Dendritic cell treated with granulocyte-macrophage colony-stimulating factor and Interleukin-4, amounts not matched to agents 40 ng/mL and 50 ng/mL, for 4 days (primary cell): ENCODE measurements around the gene DPH2.

Experiments used
- H3K27ac Mint-ChIP-seq: one replicate; pipeline ENCODE4 v1.8.0; 2022; ENCODE audit warnings: mild to moderate bottlenecking, mixed read lengths
- H3K27me3 Mint-ChIP-seq: one replicate; pipeline ENCODE4 v1.8.0; 2022; ENCODE audit warnings: mild to moderate bottlenecking, mixed read lengths
- H3K36me3 Mint-ChIP-seq: one replicate; pipeline ENCODE4 v1.8.0; 2022; ENCODE audit warnings: low read depth, mixed read lengths
- H3K4me1 Mint-ChIP-seq: one replicate; pipeline ENCODE4 v1.8.0; 2022; ENCODE audit warnings: low read depth, mixed read lengths
- H3K4me3 Mint-ChIP-seq: one replicate; pipeline ENCODE4 v1.8.0; 2022; ENCODE audit warnings: mild to moderate bottlenecking, moderate library complexity, mixed read lengths
- H3K9me3 Mint-ChIP-seq: one replicate; pipeline ENCODE4 v1.8.0; 2022; ENCODE audit warnings: mixed read lengths
- intact Hi-C: fragments of 100-400 bp; cut with micrococcal nuclease; formaldehyde crosslinking; loops from one replicate; pipeline ENCODE4 v1.15.0; 2022

The DPH2 gene

GRCh38 chr1:43978551-43979260 lies 8.9 kb downstream of the DPH2 start, which contains the start of gene B4GALT2:
Gene B4GALT2 (plus strand): TSS chr1:43979210. CDS start chr1:43981161, 1,951 bp downstream.
- intact Hi-C loops = no loop called here
- Mint-ChIP-seq H3K27me3 (peaks cover 2% of the 10 kb centered on the region), H3K4me1 (peaks cover 73% of the 10 kb centered on the region), H3K36me3 (peaks cover 49% of the 10 kb centered on the region), H3K4me3 (peak within 1 kb of the TSS; percentile 86), H3K27ac (peak within 1 kb of the TSS; percentile 59), H3K9me3 (no peaks in the 10 kb centered on the region)

GRCh38 chr1:43979261-43979527 lies 9.4 kb downstream of the DPH2 start:
- intact Hi-C loops = no loop called here
- Mint-ChIP-seq H3K4me1 (peaks cover 68% of the 10 kb centered on the region), H3K4me3 (no peak overlapping the region), H3K9me3 (no peaks in the 10 kb centered on the region), H3K27me3 (peaks cover 2% of the 10 kb centered on the region), H3K36me3 (peaks cover 47% of the 10 kb centered on the region), H3K27ac (no peak overlapping the region)

DNA sequence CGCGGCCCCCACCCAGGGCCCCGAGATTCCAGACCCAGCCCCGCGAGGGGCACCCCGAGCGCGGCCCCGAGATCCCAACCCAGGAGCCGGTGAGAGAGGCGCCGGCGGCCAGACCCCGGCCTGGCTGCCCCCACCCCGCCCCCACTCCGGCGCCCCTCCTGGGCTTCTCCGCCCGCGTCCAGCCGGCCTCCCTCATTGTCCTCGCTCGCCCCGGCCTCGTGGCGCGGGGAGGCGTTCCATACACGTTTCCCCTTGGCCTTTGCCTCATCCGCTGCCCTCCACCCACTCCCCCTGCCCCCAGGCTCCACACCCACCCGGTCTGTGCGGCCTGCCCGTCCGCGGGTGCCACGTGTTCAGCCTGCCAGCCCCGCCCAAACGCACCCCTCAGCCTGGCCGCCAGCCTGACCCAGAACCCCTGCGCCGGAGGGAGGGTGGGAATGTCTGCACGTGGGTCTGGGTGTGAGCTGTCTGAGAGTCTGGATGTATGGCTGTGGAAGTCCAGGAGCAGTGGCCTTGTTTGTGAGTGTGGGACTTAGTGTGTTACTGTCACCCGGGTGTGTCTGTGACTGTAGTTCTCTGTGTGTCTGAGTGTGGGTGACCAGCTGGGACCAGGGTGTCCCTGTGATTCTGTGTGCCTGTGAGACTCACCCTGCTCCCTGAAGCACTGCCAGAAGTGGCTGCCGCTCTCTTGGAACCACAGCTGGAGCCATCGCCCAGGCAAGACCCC lies 9.9 kb downstream of the DPH2 start:
- Mint-ChIP-seq H3K9me3 (no peaks in the 10 kb centered on the region), H3K36me3 (peaks cover 42% of the 10 kb centered on the region), H3K4me1 (peaks cover 64% of the 10 kb centered on the region), H3K27ac (peak overlapping the region; percentile 23), H3K4me3 (peak overlapping the region; percentile 69), H3K27me3 (peaks cover 2% of the 10 kb centered on the region)
- intact Hi-C loops = no loop called here

GRCh38 chr1:43980255-43981134 lies 10.7 kb downstream of the DPH2 start:
- Mint-ChIP-seq H3K27ac (no peak overlapping the region), H3K4me1 (peaks cover 64% of the 10 kb centered on the region)
- intact Hi-C loops = no loop called here

GRCh38 chr1:43981135-43981491 lies 11.3 kb downstream of the DPH2 start:
- peaks cover 33% of the 10 kb centered on the region for H3K36me3 Mint-ChIP-seq
- intact Hi-C loops = no loop called here
- no peaks in the 10 kb centered on the region for H3K9me3 Mint-ChIP-seq
- H3K27ac Mint-ChIP-seq = no peak overlapping the region
- H3K4me3 Mint-ChIP-seq = no peak overlapping the region
- H3K4me1 Mint-ChIP-seq = peaks cover 58% of the 10 kb centered on the region
- peaks cover 2% of the 10 kb centered on the region for H3K27me3 Mint-ChIP-seq

More at GRCh38 chr1:43980255-43981134, 10.7 kb downstream of the DPH2 start:
- Mint-ChIP-seq H3K4me3 (peak overlapping the region; percentile 69), H3K27me3 (peaks cover 2% of the 10 kb centered on the region), H3K9me3 (no peaks in the 10 kb centered on the region), H3K36me3 (peaks cover 37% of the 10 kb centered on the region)

DNA sequence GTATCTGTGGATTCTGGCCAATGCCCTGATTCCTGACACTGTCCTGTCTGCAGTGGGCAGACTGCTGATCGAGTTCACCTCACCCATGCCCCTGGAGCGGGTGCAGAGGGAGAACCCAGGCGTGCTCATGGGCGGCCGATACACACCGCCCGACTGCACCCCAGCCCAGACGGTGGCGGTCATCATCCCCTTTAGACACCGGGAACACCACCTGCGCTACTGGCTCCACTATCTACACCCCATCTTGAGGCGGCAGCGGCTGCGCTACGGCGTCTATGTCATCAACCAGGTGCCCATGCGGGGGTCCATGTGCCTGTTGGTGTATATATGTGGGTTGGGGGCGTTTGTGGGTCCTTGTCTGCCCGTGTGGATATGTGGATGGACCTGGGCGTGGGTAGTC lies 11.8 kb downstream of the DPH2 start:
- Mint-ChIP-seq H3K27ac (no peak overlapping the region), H3K4me1 (peaks cover 53% of the 10 kb centered on the region), H3K36me3 (peaks cover 28% of the 10 kb centered on the region), H3K27me3 (peaks cover 2% of the 10 kb centered on the region), H3K9me3 (no peaks in the 10 kb centered on the region), H3K4me3 (no peak overlapping the region)
- intact Hi-C loops = no loop called here

GRCh38 chr1:43982241-43982640 lies 12.4 kb downstream of the DPH2 start:
- Mint-ChIP-seq H3K9me3 (no peaks in the 10 kb centered on the region), H3K36me3 (peaks cover 22% of the 10 kb centered on the region), H3K4me3 (no peak overlapping the region), H3K27ac (no peak overlapping the region), H3K27me3 (peaks cover 2% of the 10 kb centered on the region), H3K4me1 (peaks cover 47% of the 10 kb centered on the region)
- intact Hi-C loops = no loop called here

DNA sequence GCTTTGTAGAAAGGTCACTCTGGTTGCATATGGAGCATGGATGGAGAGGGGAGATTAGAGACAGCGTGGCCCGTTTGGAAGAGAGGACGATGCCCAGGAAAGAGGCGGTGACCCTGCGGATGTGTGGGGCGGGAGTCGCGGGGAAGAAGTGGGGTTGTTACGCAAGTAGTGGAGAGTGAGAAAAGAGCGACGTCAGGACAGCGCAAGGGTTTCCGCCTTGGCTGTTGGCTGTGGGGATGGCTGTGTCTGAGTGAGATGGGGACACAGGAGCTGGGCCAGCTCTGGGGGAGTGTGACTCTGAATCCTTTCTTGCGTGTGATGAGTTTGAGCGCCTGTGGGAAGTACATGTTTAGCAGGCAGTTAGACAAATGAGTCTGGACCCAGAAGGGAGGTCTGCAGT lies 13.0 kb downstream of the DPH2 start:
- Mint-ChIP-seq H3K4me1 (peaks cover 43% of the 10 kb centered on the region), H3K27ac (no peak overlapping the region)

GRCh38 chr1:43983253-43983899 lies 13.6 kb downstream of the DPH2 start:
- H3K27me3 Mint-ChIP-seq = peaks cover 2% of the 10 kb centered on the region
- H3K27ac Mint-ChIP-seq = no peak overlapping the region
- peaks cover 11% of the 10 kb centered on the region for H3K36me3 Mint-ChIP-seq
- no peaks in the 10 kb centered on the region for H3K9me3 Mint-ChIP-seq
- no peak overlapping the region for H3K4me3 Mint-ChIP-seq
- H3K4me1 Mint-ChIP-seq = peaks cover 40% of the 10 kb centered on the region
- intact Hi-C loops = no loop called here

More for the DNA sequence above, 13.0 kb downstream of the DPH2 start:
- Mint-ChIP-seq H3K4me3 (no peak overlapping the region), H3K36me3 (peaks cover 16% of the 10 kb centered on the region), H3K9me3 (no peaks in the 10 kb centered on the region), H3K27me3 (peaks cover 2% of the 10 kb centered on the region)
- intact Hi-C loops = no loop called here

DNA sequence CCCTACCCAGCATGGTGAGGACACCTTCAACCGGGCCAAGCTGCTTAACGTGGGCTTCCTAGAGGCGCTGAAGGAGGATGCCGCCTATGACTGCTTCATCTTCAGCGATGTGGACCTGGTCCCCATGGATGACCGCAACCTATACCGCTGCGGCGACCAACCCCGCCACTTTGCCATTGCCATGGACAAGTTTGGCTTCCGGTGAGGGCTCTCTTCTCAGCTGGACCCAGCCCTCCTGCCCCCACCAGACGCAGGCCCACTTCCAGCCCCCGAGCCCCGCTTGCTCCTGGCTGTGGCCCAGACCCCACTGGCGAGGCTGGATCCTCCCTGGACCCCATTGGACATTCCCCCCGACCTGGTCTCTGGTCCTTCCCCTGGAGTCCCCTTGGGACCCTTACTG lies 15.0 kb downstream of the DPH2 start:
- H3K9me3 Mint-ChIP-seq = no peaks in the 10 kb centered on the region
- H3K27ac Mint-ChIP-seq = no peak overlapping the region
- peaks cover 5% of the 10 kb centered on the region for H3K36me3 Mint-ChIP-seq
- intact Hi-C loops = no loop called here
- peaks cover 2% of the 10 kb centered on the region for H3K27me3 Mint-ChIP-seq
- no peak overlapping the region for H3K4me3 Mint-ChIP-seq
- peaks cover 32% of the 10 kb centered on the region for H3K4me1 Mint-ChIP-seq

GRCh38 chr1:43985984-43986595 lies 16.3 kb downstream of the DPH2 start:
- no peak overlapping the region for H3K4me3 Mint-ChIP-seq
- no peaks in the 10 kb centered on the region for H3K9me3 Mint-ChIP-seq
- H3K36me3 Mint-ChIP-seq = peaks cover 5% of the 10 kb centered on the region
- intact Hi-C loops = no loop called here
- H3K27ac Mint-ChIP-seq = no peak overlapping the region
- H3K4me1 Mint-ChIP-seq = peaks cover 27% of the 10 kb centered on the region
- H3K27me3 Mint-ChIP-seq = peaks cover 2% of the 10 kb centered on the region

- H3K27me3 Mint-ChIP-seq = peaks cover 2% of the 10 kb centered on the region
- no peak overlapping the region for H3K27ac Mint-ChIP-seq
- peaks cover 31% of the 10 kb centered on the region for H3K4me1 Mint-ChIP-seq
- H3K4me3 Mint-ChIP-seq = no peak overlapping the region
- H3K36me3 Mint-ChIP-seq = peaks cover 10% of the 10 kb centered on the region
- intact Hi-C loops = no loop called here
- H3K9me3 Mint-ChIP-seq = no peaks in the 10 kb centered on the region
Observed at GRCh38 chr1:43986712-43987111, 16.9 kb downstream of the DPH2 start.

DNA sequence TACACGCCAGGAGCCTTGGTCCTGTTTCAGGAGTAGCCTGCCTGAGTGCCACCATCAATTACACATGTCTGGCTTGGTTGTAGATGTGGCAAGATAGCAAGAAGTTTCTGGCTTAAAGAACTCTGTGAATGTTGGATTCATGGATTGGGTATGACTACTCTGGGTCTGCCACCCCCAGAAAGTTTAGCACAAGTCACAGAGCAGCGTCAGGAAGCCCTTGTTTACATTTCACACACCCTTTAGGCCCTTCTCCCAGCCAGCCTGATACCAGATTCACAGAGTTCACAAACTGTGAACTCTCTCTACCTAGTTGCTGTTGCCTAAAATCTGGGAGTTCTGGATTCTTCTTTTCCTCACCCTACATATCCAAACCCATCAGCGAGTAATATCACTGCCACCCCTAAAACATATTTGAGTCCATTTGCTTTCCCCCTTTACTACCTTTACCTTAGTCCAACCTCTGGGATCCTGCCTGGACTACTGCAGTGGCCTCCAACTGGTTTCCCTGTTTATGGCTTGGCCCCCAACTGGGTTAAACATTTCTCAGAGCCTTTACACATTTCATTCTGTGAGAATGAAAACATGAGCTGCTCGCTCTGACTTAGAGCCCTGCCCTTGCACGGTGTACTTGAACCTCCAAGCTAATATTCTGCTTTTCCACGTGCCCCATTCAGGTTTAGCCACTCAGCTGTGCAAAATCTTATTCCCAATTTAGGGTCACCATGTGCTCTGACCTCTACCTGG lies 17.5 kb downstream of the DPH2 start:
- Mint-ChIP-seq H3K4me1 (peaks cover 36% of the 10 kb centered on the region), H3K4me3 (no peak overlapping the region), H3K27ac (no peak overlapping the region), H3K36me3 (peaks cover 13% of the 10 kb centered on the region), H3K27me3 (peaks cover 5% of the 10 kb centered on the region), H3K9me3 (no peaks in the 10 kb centered on the region)
- intact Hi-C loops = no loop called here
